ENCODE measurements around the gene TKTL1.

GRCh38 chrX:154356596-154356995 lies 61.0 kb downstream of the TKTL1 start:
- TF ChIP-seq EZH2phosphoT487 (IDR thresholded peaks at IDR 0.05; ENCODE audit: low read depth): no peak
- TF ChIP-seq, protein P1, sequence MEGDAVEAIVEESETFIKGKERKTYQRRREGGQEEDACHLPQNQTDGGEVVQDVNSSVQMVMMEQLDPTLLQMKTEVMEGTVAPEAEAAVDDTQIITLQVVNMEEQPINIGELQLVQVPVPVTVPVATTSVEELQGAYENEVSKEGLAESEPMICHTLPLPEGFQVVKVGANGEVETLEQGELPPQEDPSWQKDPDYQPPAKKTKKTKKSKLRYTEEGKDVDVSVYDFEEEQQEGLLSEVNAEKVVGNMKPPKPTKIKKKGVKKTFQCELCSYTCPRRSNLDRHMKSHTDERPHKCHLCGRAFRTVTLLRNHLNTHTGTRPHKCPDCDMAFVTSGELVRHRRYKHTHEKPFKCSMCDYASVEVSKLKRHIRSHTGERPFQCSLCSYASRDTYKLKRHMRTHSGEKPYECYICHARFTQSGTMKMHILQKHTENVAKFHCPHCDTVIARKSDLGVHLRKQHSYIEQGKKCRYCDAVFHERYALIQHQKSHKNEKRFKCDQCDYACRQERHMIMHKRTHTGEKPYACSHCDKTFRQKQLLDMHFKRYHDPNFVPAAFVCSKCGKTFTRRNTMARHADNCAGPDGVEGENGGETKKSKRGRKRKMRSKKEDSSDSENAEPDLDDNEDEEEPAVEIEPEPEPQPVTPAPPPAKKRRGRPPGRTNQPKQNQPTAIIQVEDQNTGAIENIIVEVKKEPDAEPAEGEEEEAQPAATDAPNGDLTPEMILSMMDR (IDR thresholded peaks at IDR 0.05; ENCODE audit: low read depth, low read length): no peak

Measured in OCI-LY3 (cell line).